Suprapubic skin (tissue), 4 donors: ENCODE measurements around the gene RNF121.

ENCODE experiments used
- CTCF ChIP-seq, 2 donors: fragments of 200-600 bp in 1 of 2; fragments of 450-650 bp in 1 of 2; sonication (generic) in 1 of 2; IDR thresholded peaks; one replicate each; pipeline ENCODE4 v1.5.1; 2016 to 2019; ENCODE audit warnings: antibody characterized with exemption in 2 of 2, mild to moderate bottlenecking in 1 of 2, moderate library complexity in 1 of 2
- EP300 ChIP-seq: sonication (generic); formaldehyde crosslinking; IDR thresholded peaks from one replicate; pipeline ENCODE4 v1.6.1; 2017; ENCODE audit warnings: antibody characterized with exemption
- POLR2A ChIP-seq, 2 donors: fragments of 450-650 bp; IDR thresholded peaks; one replicate each; pipeline ENCODE4 v1.6.1; 2017; ENCODE audit warnings: antibody characterized with exemption in 2 of 2, mild to moderate bottlenecking in 2 of 2, moderate library complexity in 2 of 2
- POLR2AphosphoS5 ChIP-seq, 3 donors: sonication (generic); formaldehyde crosslinking; IDR thresholded peaks; one replicate each; pipeline ENCODE4 v1.6.1; 2017; ENCODE audit warnings: antibody characterized with exemption in 3 of 3

GRCh38 chr11:71986131-71986530 is 57.3 kb downstream of the RNF121 start:
- TF ChIP-seq CTCF (IDR thresholded peaks at IDR 0.05) (no peak), POLR2AphosphoS5 (IDR thresholded peaks at IDR 0.05) (no peak), POLR2A (IDR thresholded peaks at IDR 0.05) (no peak), EP300 (no peak)
